ENCODE measurements around the gene ABCD4. TPM values are rescaled to one million over a fixed set of nuclear protein-coding genes. Genes with fewer than 3 reads are reported as not detected.

Gene ABCD4
- total RNA-seq, 2 donors from 2014 or later = 33.4 to 77.3 TPM

DNA sequence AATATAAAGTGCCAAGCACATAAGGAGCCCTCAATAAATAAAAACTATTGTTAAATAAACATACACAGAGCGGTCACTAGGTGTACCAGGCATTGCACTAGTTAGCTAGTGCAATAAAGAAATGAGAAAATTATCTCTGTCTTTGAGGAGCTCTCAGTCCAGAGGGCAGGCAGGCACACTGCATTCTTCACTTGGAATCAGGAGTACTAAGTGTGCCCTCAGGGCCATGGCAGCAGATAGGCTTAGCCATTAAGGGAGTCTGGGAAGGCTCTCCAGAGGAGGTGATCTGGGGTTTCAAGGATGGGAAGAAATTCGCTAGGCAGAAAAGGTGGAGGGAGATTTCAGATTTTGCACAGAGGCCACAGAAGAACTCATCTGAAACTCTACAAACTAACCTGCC, 9.1 kb downstream of the ABCD4 start:
- Histone ChIP-seq H3K4me3 (no peak overlapping the region), H3K27me3 (replicated peaks; ENCODE audit: insufficient read depth) (no peaks in the 10 kb centered on the region), H3K36me3 (peaks cover 0 to 6% of the 10 kb centered on the region in 2 donors), H3K4me1 (replicated peaks) (no peaks in the 10 kb centered on the region), H3K27ac (no peak overlapping the region), H3K9me3 (no peaks in the 10 kb centered on the region)
- no peak for DNase-seq (ENCODE audit: low spot score)
- WGBS = 91% methylated on average over 2 of the region's 2 CpGs
- TF ChIP-seq POLR2A (IDR thresholded peaks at IDR 0.05) (no peak), POLR2AphosphoS5 (IDR thresholded peaks at IDR 0.05) (no peak)
- intact Hi-C loops (cut with DNase I) = no loop called here

DNA sequence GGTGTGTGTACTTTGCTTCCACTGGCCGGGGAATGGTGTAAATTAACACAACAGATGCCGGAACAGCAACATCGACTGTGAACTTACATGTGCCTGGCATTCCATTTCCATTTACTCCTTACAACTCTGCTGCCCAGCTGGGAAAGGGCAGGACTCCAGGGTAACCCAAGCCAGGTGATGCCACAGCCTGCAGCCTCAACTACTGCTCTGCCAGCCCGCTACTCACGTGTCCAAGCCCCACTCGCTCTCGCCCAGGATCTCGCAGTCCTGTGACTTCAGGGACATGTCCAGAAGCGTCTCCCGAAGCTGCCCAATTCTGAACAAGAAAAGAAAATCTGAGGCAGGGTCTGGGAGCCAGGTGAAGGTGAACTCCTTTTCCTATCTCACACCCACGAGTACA, 10.7 kb downstream of the ABCD4 start:
- H3K27me3 ChIP-seq (replicated peaks; ENCODE audit: insufficient read depth) = no peaks in the 10 kb centered on the region
- 94% methylated on average over 11 of the region's 11 CpGs for WGBS
- TF ChIP-seq, protein P1, sequence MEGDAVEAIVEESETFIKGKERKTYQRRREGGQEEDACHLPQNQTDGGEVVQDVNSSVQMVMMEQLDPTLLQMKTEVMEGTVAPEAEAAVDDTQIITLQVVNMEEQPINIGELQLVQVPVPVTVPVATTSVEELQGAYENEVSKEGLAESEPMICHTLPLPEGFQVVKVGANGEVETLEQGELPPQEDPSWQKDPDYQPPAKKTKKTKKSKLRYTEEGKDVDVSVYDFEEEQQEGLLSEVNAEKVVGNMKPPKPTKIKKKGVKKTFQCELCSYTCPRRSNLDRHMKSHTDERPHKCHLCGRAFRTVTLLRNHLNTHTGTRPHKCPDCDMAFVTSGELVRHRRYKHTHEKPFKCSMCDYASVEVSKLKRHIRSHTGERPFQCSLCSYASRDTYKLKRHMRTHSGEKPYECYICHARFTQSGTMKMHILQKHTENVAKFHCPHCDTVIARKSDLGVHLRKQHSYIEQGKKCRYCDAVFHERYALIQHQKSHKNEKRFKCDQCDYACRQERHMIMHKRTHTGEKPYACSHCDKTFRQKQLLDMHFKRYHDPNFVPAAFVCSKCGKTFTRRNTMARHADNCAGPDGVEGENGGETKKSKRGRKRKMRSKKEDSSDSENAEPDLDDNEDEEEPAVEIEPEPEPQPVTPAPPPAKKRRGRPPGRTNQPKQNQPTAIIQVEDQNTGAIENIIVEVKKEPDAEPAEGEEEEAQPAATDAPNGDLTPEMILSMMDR (IDR thresholded peaks at IDR 0.05) = no peak
- TF ChIP-seq POLR2AphosphoS5 (IDR thresholded peaks at IDR 0.05) (no peak), POLR2A (IDR thresholded peaks at IDR 0.05) (no peak)
- intact Hi-C loops (cut with DNase I) = no loop called here
- no peak overlapping the region for H3K27ac ChIP-seq
- H3K4me3 ChIP-seq = no peak overlapping the region
- no peaks in the 10 kb centered on the region for H3K4me1 ChIP-seq (replicated peaks)
- H3K9me3 ChIP-seq = no peaks in the 10 kb centered on the region
- DNase-seq (ENCODE audit: low spot score) = no peak
- peaks cover 0 to 6% of the 10 kb centered on the region in 2 donors for H3K36me3 ChIP-seq

DNA sequence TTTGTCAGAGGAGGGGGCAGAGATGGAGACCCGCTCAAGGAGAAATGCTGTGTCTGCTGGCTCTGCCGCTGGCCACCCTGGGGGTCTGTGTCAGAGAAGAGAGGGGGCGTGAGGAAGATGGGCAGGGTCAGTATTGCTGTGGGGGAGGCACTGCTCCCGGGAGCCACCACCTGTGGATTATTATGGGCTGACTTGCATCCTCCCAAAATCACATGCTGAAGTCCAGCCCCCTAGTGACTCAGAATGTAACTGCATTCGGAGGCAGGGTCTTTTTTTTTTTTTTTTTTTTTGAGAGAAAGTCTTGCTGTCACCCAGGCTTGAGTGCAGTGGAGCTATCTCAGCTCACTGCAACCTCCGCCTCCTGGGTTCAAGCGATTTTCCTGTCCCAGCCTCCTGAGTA, 12.3 kb downstream of the ABCD4 start:
- TF ChIP-seq POLR2A (IDR thresholded peaks at IDR 0.05) = no peak
- TF ChIP-seq, protein P1 (IDR thresholded peaks at IDR 0.05) = no peak
- no peak for TF ChIP-seq POLR2AphosphoS5 (IDR thresholded peaks at IDR 0.05)
- H3K4me3 ChIP-seq = no peak overlapping the region
- no peaks in the 10 kb centered on the region for H3K4me1 ChIP-seq (replicated peaks)
- WGBS = 72% methylated on average over 7 of the region's 7 CpGs
- DNase-seq (ENCODE audit: low spot score) = no peak
- peaks cover 7 to 13% of the 10 kb centered on the region in 2 donors for H3K36me3 ChIP-seq
- H3K9me3 ChIP-seq = no peaks in the 10 kb centered on the region
- H3K27ac ChIP-seq = no peak overlapping the region
- intact Hi-C loops (cut with DNase I) = no loop called here
- H3K27me3 ChIP-seq (replicated peaks; ENCODE audit: insufficient read depth) = no peaks in the 10 kb centered on the region

DNA sequence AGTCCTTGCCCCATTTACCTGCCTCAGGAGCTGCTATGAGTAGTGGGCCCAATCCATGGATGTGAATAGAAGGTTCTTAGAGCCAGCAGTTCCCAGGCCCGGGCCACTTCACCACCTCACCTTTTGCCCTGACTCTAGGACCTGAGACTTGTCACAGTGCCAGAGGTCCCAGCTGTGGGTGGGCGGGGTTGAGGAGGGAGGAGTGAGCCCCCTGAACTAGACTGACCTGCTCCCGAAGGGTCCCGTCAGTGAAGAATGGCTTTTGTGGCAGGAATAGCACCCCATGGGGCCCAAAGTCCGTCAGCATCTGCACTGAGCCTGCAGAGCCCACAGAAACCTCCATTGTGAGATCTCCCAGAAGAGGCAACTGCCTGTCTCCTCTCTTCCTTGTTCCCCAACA, 12.9 kb downstream of the ABCD4 start:
- WGBS = 78% methylated on average over 5 of the region's 5 CpGs
- DNase-seq (ENCODE audit: low spot score) = no peak
- Histone ChIP-seq H3K4me1 (replicated peaks) (no peaks in the 10 kb centered on the region), H3K9me3 (no peaks in the 10 kb centered on the region), H3K27me3 (replicated peaks; ENCODE audit: insufficient read depth) (no peaks in the 10 kb centered on the region), H3K4me3 (no peak overlapping the region), H3K36me3 (peaks cover 7 to 13% of the 10 kb centered on the region in 2 donors), H3K27ac (no peak overlapping the region)
- intact Hi-C loops (cut with DNase I) = no loop called here
- TF ChIP-seq, protein P1 (IDR thresholded peaks at IDR 0.05) = no peak
- TF ChIP-seq POLR2A (IDR thresholded peaks at IDR 0.05) = no peak
- TF ChIP-seq POLR2AphosphoS5 (IDR thresholded peaks at IDR 0.05) = no peak

DNA sequence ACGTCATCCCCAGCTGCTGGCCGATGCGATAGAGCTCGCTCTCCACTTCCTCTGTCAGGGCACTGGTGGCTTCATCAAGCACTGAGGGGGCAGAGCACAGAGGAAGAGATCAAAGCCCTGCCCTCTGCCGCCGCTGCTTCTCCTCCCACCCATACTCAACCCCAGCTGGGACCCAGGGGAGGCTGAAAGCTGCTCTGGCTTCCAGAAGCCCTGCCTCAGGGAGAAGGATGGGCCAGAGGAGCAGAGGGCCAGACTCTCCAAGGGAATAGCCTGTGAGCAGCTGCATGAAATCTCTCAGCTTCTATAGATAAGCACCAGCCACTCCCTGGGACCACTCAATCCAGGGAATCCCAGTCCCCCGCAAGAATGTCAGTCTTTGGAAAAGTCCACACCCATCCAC, 16.0 kb downstream of the ABCD4 start:
- whole genome bisulfite sequencing = 93% methylated on average over 7 of the region's 7 CpGs
- intact Hi-C loops (cut with DNase I) = no loop called here
- no peaks in the 10 kb centered on the region for H3K4me1 ChIP-seq (replicated peaks)
- H3K4me3 ChIP-seq = no peak overlapping the region
- no peak for DNase-seq (ENCODE audit: low spot score)
- no peak for TF ChIP-seq POLR2A (IDR thresholded peaks at IDR 0.05)
- TF ChIP-seq, protein P1 (IDR thresholded peaks at IDR 0.05) = no peak
- TF ChIP-seq POLR2AphosphoS5 (IDR thresholded peaks at IDR 0.05) = no peak
- H3K27ac ChIP-seq = no peak overlapping the region
- peaks cover 7 to 11% of the 10 kb centered on the region in 2 donors for H3K36me3 ChIP-seq
- H3K27me3 ChIP-seq (replicated peaks; ENCODE audit: insufficient read depth) = no peaks in the 10 kb centered on the region
- no peaks in the 10 kb centered on the region for H3K9me3 ChIP-seq
